HEK293T (cell line): ENCODE measurements around the gene SLC38A3.

Source experiments
- CTCF ChIA-PET: fragments of 350-600 bp; formaldehyde crosslinking; extraction: SDS; loops from one replicate; lab custom pipeline; 2021; ENCODE audit warnings: antibody characterized with exemption, inconsistent platforms; lab: Yijun Ruan, JAX
- POLR2A ChIA-PET: fragments of 350-600 bp; formaldehyde crosslinking; extraction: SDS; loops from one replicate; lab custom pipeline; 2020; ENCODE audit warnings: antibody characterized with exemption, inconsistent platforms; lab: Yijun Ruan, JAX
- DNase-seq: peaks from one replicate; pipeline ENCODE4 v3.0.0; 2012; ENCODE audit warnings: mixed read lengths; ENCODE audit errors: extremely low spot score
- ARNT ChIP-seq: fragments of 450-650 bp; IDR thresholded peaks from 2 replicates; pipeline ENCODE4 v1.6.1; 2017; ENCODE audit warnings: mild to moderate bottlenecking
- BHLHE40 ChIP-seq: fragments of 450-650 bp; IDR thresholded peaks from 2 replicates; pipeline ENCODE4 v1.6.1; 2016; ENCODE audit warnings: mild to moderate bottlenecking, moderate library complexity, borderline replicate concordance
- CTBP1 ChIP-seq: fragments of 450-650 bp; IDR thresholded peaks from 2 replicates; pipeline ENCODE4 v1.6.1; 2016; ENCODE audit warnings: borderline replicate concordance
- ELF4 ChIP-seq: fragments of 450-650 bp; IDR thresholded peaks from 2 replicates; pipeline ENCODE4 v1.6.1; 2017; ENCODE audit warnings: antibody characterized with exemption
- FOXA1 ChIP-seq: fragments of 450-650 bp; IDR thresholded peaks from 2 replicates; pipeline ENCODE4 v1.6.1; 2016; ENCODE audit warnings: mild to moderate bottlenecking
- FOXK2 ChIP-seq: fragments of 450-650 bp; IDR thresholded peaks from 2 replicates; pipeline ENCODE4 v1.6.1; 2016; ENCODE audit warnings: mild to moderate bottlenecking
- FOXM1 ChIP-seq: fragments of 450-650 bp; IDR thresholded peaks from 2 replicates; pipeline ENCODE4 v1.6.1; 2017; ENCODE audit warnings: mild to moderate bottlenecking, borderline replicate concordance
- HDGF ChIP-seq: fragments of 450-650 bp; IDR thresholded peaks from 2 replicates; pipeline ENCODE4 v1.6.1; 2017; ENCODE audit warnings: antibody characterized with exemption, borderline replicate concordance
- L3MBTL2 ChIP-seq: fragments of 450-650 bp; conservative IDR thresholded peaks from 2 replicates; pipeline ENCODE4 v1.6.1; 2016; ENCODE audit warnings: mild to moderate bottlenecking
- LEF1 ChIP-seq: fragments of 450-650 bp; IDR thresholded peaks from 2 replicates; pipeline ENCODE4 v1.6.1; 2017; ENCODE audit warnings: mild to moderate bottlenecking, borderline replicate concordance
- NFRKB ChIP-seq: fragments of 450-650 bp; IDR thresholded peaks from 2 replicates; pipeline ENCODE4 v1.6.1; 2016; ENCODE audit warnings: mild to moderate bottlenecking, moderate library complexity
- PKNOX1 ChIP-seq: fragments of 450-650 bp; IDR thresholded peaks from 2 replicates; pipeline ENCODE4 v1.6.1; 2016
- SP1 ChIP-seq: fragments of 450-650 bp; IDR thresholded peaks from 2 replicates; pipeline ENCODE4 v1.6.1; 2017
- SUZ12 ChIP-seq: fragments of 450-650 bp; IDR thresholded peaks from 2 replicates; pipeline ENCODE4 v1.6.1; 2016; ENCODE audit warnings: mild to moderate bottlenecking
- TARDBP ChIP-seq: fragments of 450-650 bp; IDR thresholded peaks from 2 replicates; pipeline ENCODE4 v1.6.1; 2016
- ZNF384 ChIP-seq: fragments of 450-650 bp; IDR thresholded peaks from 2 replicates; pipeline ENCODE4 v1.6.1; 2016

The SLC38A3 gene

GRCh38 chr3:50238549-50239026 lies 33.5 kb downstream of the SLC38A3 start:
- CTCF ChIA-PET = interaction anchor here (0.9 to 1.6 kb wide), 3 partner anchors 8 to 20 kb away, joined by 3 to 7 read pairs (median 3); no protein-coding TSS in a partner anchor
- POLR2A ChIA-PET = interaction anchor here (1.1 kb wide), 1 partner anchor 8 kb away, joined by 3 read pairs; no protein-coding TSS in a partner anchor
- TF ChIP-seq FOXA1 (no peak), FOXM1 (no peak), BHLHE40 (no peak), L3MBTL2 (no peak), HDGF (no peak), ZNF384 (no peak)

GRCh38 chr3:50239649-50240048 lies 34.6 kb downstream of the SLC38A3 start:
- TF ChIP-seq HDGF = no peak
- no peak for TF ChIP-seq ARNT
- no peak for DNase-seq
- ChIA-PET POLR2A (interaction anchor here (1.0 kb wide), 1 partner anchor 11 kb away, joined by 3 read pairs; no protein-coding TSS in a partner anchor), CTCF (no interaction called here)

More at GRCh38 chr3:50238549-50239026, 33.5 kb downstream of the SLC38A3 start:
- no peak for DNase-seq

GRCh38 chr3:50241163-50241562 lies 36.1 kb downstream of the SLC38A3 start:
- ChIA-PET POLR2A (interaction anchor here (1.3 kb wide), 1 partner anchor 96 kb away, joined by 3 read pairs; no protein-coding TSS in a partner anchor), CTCF (interaction anchor here (0.8 to 1.5 kb wide), 3 partner anchors 15 to 19 kb away, joined by 4 to 8 read pairs (median 4); no protein-coding TSS in a partner anchor)
- TF ChIP-seq TARDBP = no peak
- no peak for TF ChIP-seq FOXA1
- TF ChIP-seq LEF1 = no peak
- no peak for TF ChIP-seq ARNT
- no peak for TF ChIP-seq CTBP1
- TF ChIP-seq SUZ12 = no peak
- TF ChIP-seq L3MBTL2 = no peak
- DNase-seq = no peak

- ChIA-PET CTCF (interaction anchor here (0.8 to 1.5 kb wide), 3 partner anchors 14 to 18 kb away, joined by 4 to 8 read pairs (median 4); no protein-coding TSS in a partner anchor), POLR2A (interaction anchor here (1.3 kb wide), 1 partner anchor 95 kb away, joined by 3 read pairs; no protein-coding TSS in a partner anchor)
- no peak for DNase-seq
- TF ChIP-seq SP1 (no peak), CTBP1 (no peak)
These were observed 36.8 kb downstream of the SLC38A3 start for GRCh38 chr3:50241713-50242380.

- TF ChIP-seq NFRKB (no peak), HDGF (no peak), FOXM1 (no peak), PKNOX1 (no peak), L3MBTL2 (no peak), FOXA1 (no peak), ZNF384 (no peak), SUZ12 (no peak), BHLHE40 (no peak), TARDBP (no peak), CTBP1 (no peak), FOXK2 (no peak), ELF4 (no peak), LEF1 (no peak)
- ChIA-PET POLR2A (no interaction called here), CTCF (no interaction called here)
- DNase-seq = no peak
These were observed 37.3 kb downstream of the SLC38A3 start for GRCh38 chr3:50242381-50242770.

GRCh38 chr3:50242851-50243542 lies 37.9 kb downstream of the SLC38A3 start:
- ChIA-PET POLR2A (interaction anchor here (1.5 to 1.8 kb wide), 2 partner anchors 8 to 15 kb away, joined by 7 to 9 read pairs; partner anchors contain the start of gene GNAI2), CTCF (interaction anchor here (1.0 kb wide), 1 partner anchor 11 kb away, joined by 3 read pairs; no protein-coding TSS in a partner anchor)
- no peak for TF ChIP-seq TARDBP
- no peak for TF ChIP-seq ZNF384
- no peak for TF ChIP-seq NFRKB
- TF ChIP-seq FOXM1 = no peak
- no peak for TF ChIP-seq PKNOX1
- no peak for TF ChIP-seq L3MBTL2
- TF ChIP-seq LEF1 = no peak
- TF ChIP-seq FOXA1 = no peak
- TF ChIP-seq ARNT = no peak
- no peak for TF ChIP-seq CTBP1
- no peak for TF ChIP-seq BHLHE40
- TF ChIP-seq SP1 = no peak
- TF ChIP-seq FOXK2 = no peak
- TF ChIP-seq SUZ12 = no peak
- TF ChIP-seq ELF4 = no peak
- TF ChIP-seq HDGF = no peak
- DNase-seq = no peak
